ENCODE measurements around the gene NAPEPLD.
A peak's percentile ranks its signal among the peaks of the same experiment; 100 is the strongest.

Gene NAPEPLD

DNA sequence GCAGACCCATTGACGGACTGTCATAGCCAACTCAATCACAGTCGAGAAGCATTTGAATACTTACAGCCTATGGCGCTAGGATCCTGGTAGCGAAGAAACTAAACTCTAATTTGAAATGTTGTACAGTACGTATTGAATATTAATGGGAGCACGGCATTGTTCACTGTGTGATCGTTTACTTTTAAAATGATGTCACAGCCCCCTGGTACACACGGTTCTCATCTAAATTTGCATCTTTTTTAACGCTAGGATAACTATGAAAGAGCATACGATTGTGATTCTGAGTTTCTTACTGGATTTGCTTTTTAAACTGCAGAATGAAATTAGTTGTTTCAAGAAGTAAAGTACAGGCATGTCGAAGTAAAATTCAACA is 895 bp upstream of the NAPEPLD start:
- CTCF ChIA-PET, result interaction anchor here (0.7 to 0.9 kb wide), 2 partner anchors 20 to 727 kb away, joined by 3 to 5 read pairs; no protein-coding TSS in a partner anchor
- H3K27ac ChIP-seq (ENCODE audit: extremely low read depth, low read depth, low read length), result peak overlapping the region; percentile 92
- no peaks in the 10 kb centered on the region for H3K36me3 ChIP-seq (ENCODE audit: control insufficient read depth in 2 of 2, insufficient read depth in 1 of 2, low read length in 2 of 2)
- TF ChIP-seq, protein P1, sequence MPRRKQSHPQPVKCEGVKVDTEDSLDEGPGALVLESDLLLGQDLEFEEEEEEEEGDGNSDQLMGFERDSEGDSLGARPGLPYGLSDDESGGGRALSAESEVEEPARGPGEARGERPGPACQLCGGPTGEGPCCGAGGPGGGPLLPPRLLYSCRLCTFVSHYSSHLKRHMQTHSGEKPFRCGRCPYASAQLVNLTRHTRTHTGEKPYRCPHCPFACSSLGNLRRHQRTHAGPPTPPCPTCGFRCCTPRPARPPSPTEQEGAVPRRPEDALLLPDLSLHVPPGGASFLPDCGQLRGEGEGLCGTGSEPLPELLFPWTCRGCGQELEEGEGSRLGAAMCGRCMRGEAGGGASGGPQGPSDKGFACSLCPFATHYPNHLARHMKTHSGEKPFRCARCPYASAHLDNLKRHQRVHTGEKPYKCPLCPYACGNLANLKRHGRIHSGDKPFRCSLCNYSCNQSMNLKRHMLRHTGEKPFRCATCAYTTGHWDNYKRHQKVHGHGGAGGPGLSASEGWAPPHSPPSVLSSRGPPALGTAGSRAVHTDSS (tag by site-specific recombination; IDR thresholded peaks at IDR 0.05), result 0 out of 2 replicates have a peak, but pooled peaks have one; percentile 11
- TF ChIP-seq GFI1B (tag by site-specific recombination; IDR thresholded peaks at IDR 0.05) (0 out of 2 replicates have a peak, but pooled peaks have one; percentile 1), ZNF335 (tag by site-specific recombination; conservative IDR thresholded peaks at IDR 0.05) (peak; percentile 7), ZBTB17 (tag by site-specific recombination; IDR thresholded peaks at IDR 0.05) (no peak), ZNF529 (tag by site-specific recombination; IDR thresholded peaks at IDR 0.05; ENCODE audit: insufficient replicate concordance) (no peak), BCL11B (tag by site-specific recombination; IDR thresholded peaks at IDR 0.05; ENCODE audit: low read depth) (no peak), ZNF629 (tag by site-specific recombination; IDR thresholded peaks at IDR 0.05) (0 out of 2 replicates have a peak, but pooled peaks have one; percentile 29), ZNF311 (tag by site-specific recombination; IDR thresholded peaks at IDR 0.05; ENCODE audit: borderline replicate concordance) (no peak), YY1 (tag by site-specific recombination; IDR thresholded peaks at IDR 0.05) (no peak)
- TF ChIP-seq, protein P2, sequence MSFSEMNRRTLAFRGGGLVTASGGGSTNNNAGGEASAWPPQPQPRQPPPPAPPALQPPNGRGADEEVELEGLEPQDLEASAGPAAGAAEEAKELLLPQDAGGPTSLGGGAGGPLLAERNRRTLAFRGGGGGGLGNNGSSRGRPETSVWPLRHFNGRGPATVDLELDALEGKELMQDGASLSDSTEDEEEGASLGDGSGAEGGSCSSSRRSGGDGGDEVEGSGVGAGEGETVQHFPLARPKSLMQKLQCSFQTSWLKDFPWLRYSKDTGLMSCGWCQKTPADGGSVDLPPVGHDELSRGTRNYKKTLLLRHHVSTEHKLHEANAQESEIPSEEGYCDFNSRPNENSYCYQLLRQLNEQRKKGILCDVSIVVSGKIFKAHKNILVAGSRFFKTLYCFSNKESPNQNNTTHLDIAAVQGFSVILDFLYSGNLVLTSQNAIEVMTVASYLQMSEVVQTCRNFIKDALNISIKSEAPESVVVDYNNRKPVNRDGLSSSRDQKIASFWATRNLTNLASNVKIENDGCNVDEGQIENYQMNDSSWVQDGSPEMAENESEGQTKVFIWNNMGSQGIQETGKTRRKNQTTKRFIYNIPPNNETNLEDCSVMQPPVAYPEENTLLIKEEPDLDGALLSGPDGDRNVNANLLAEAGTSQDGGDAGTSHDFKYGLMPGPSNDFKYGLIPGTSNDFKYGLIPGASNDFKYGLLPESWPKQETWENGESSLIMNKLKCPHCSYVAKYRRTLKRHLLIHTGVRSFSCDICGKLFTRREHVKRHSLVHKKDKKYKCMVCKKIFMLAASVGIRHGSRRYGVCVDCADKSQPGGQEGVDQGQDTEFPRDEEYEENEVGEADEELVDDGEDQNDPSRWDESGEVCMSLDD (tag by site-specific recombination; IDR thresholded peaks at IDR 0.05), result no peak
- TF ChIP-seq, protein P3, sequence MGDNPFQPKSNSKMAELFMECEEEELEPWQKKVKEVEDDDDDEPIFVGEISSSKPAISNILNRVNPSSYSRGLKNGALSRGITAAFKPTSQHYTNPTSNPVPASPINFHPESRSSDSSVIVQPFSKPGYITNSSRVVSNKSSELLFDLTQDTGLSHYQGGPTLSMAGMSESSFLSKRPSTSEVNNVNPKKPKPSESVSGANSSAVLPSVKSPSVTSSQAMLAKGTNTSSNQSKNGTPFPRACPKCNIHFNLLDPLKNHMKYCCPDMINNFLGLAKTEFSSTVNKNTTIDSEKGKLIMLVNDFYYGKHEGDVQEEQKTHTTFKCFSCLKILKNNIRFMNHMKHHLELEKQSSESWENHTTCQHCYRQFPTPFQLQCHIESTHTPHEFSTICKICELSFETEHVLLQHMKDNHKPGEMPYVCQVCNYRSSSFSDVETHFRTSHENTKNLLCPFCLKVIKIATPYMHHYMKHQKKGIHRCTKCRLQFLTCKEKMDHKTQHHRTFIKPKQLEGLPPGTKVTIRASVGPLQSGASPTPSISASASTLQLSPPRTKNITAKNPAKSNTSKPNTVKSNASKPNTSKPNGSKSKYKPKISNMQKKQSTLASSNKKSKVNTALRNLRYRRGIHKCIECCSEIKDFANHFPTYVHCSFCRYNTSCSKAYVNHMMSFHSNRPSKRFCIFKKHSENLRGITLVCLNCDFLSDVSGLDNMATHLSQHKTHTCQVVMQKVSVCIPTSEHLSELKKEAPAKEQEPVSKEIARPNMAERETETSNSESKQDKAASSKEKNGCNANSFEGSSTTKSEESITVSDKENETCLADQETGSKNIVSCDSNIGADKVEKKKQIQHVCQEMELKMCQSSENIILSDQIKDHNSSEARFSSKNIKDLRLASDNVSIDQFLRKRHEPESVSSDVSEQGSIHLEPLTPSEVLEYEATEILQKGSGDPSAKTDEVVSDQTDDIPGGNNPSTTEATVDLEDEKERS (tag by site-specific recombination; IDR thresholded peaks at IDR 0.05), result no peak
- TF ChIP-seq, protein P4, sequence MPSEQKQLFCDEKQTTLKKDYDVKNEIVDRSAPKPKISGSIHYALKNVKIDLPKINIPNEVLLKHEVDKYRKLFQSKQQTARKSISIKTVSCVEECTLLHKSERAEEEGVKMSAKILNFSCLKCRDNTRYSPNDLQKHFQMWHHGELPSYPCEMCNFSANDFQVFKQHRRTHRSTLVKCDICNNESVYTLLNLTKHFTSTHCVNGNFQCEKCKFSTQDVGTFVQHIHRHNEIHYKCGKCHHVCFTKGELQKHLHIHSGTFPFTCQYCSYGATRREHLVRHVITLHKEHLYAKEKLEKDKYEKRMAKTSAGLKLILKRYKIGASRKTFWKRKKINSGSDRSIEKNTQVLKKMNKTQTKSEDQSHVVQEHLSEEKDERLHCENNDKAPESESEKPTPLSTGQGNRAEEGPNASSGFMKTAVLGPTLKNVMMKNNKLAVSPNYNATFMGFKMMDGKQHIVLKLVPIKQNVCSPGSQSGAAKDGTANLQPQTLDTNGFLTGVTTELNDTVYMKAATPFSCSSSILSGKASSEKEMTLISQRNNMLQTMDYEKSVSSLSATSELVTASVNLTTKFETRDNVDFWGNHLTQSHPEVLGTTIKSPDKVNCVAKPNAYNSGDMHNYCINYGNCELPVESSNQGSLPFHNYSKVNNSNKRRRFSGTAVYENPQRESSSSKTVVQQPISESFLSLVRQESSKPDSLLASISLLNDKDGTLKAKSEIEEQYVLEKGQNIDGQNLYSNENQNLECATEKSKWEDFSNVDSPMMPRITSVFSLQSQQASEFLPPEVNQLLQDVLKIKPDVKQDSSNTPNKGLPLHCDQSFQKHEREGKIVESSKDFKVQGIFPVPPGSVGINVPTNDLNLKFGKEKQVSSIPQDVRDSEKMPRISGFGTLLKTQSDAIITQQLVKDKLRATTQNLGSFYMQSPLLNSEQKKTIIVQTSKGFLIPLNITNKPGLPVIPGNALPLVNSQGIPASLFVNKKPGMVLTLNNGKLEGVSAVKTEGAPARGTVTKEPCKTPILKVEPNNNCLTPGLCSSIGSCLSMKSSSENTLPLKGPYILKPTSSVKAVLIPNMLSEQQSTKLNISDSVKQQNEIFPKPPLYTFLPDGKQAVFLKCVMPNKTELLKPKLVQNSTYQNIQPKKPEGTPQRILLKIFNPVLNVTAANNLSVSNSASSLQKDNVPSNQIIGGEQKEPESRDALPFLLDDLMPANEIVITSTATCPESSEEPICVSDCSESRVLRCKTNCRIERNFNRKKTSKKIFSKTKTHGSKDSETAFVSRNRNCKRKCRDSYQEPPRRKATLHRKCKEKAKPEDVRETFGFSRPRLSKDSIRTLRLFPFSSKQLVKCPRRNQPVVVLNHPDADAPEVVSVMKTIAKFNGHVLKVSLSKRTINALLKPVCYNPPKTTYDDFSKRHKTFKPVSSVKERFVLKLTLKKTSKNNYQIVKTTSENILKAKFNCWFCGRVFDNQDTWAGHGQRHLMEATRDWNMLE (tag by site-specific recombination; conservative IDR thresholded peaks at IDR 0.05; ENCODE audit: low read depth), result peak; percentile 19; the same call in 1 of the 2 replicates
- no peaks in the 10 kb centered on the region for H3K9me3 ChIP-seq (ENCODE audit: control insufficient read depth, insufficient read depth, low read depth, low read length)
- POLR2A ChIA-PET, result interaction anchor here (0.6 to 1.8 kb wide), 3 partner anchors 75 to 1782 kb away, joined by 3 to 14 read pairs (median 3); partner anchors contain the start of genes ARMC10 and FBXL13
- no peaks in the 10 kb centered on the region; the same call in 1 of the 2 replicates for H3K4me1 ChIP-seq (ENCODE audit: control insufficient read depth, insufficient read depth, low read length)
- H3K4me3 ChIP-seq (ENCODE audit: low read depth, low read length), result no peak overlapping the region

All from HEK293 (cell line).